Measurements from ENCODE around the gene DLX6.

The DLX6 gene

GRCh38 chr7:97011104-97011503 lies 5.8 kb downstream of the DLX6 start:
- no peak for DNase-seq (ENCODE audit: low spot score)

DNA sequence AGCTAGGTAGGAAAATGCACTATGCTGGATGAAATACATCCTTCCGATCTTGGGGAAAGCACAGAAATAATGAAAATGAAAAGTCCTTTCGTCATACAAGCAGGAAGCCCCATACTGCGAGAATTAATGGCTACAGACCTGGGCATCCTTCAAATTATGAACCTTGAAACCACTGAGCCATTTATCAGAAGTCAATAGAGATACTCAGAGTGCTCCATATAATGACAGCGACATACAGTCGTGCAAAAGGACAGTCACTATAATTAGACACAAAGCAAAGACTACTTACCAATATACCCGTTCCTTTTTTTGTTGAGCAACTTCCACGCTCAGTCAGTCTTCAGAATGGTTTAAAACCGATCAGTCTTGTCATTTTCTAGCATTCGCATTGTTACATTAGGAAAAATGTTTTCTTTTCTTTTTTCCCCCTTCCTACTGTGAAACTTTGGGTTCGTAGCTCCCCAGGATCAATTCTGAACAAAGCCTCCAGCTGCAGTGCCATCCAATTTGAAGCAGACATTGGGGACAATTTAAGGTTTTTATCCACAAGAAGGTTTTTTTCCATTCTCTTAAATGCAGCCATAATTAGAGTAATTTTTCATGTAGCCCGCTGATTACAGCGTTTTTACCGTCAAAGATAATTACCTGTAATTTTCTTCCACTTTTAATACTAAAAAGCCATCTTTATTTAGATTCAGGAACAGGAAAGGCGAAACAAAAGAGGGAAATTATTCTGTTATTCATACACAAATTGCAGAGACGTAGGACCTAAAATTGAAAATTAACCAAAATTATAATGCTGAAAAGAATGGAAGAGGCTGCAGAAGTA lies 6.4 kb downstream of the DLX6 start:
- no peak for DNase-seq (ENCODE audit: low spot score)

- DNase-seq (ENCODE audit: low spot score) = no peak
These were observed 7.2 kb downstream of the DLX6 start for GRCh38 chr7:97012365-97013133.

DNA sequence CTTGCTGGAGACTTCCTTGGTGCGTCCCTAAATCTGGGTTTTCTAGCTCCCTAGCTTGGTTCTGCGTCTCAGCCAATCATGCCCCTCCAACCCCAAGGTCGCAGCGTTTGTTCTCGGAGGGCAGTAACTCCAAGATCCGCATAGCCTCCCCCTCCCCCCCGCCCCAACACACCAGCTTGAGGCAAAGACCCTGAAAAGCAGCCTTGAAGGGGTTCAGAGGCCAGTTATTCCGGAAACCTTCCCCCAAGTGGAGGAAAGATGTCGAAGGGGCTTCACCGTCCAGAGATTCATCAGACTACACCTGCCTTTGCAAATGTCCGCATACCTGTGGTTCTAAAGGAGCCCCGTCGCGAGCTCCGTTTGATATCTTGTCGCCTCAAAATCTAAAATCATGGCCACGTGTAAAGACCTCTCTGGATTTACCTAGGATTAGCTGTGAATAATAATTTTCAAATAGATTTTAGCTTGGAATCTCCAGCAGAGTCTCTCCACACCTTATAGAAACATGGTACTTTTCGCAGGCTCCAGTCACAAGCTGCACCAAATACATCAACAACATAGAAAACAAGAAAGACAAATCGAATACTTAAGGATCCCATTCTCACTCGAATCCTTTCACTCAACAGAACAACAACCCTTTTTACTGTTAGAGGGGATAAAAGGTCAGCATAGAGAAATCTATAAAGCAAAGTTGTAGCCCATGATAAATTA lies 7.9 kb downstream of the DLX6 start:
- no peak for DNase-seq (ENCODE audit: low spot score)

DNA sequence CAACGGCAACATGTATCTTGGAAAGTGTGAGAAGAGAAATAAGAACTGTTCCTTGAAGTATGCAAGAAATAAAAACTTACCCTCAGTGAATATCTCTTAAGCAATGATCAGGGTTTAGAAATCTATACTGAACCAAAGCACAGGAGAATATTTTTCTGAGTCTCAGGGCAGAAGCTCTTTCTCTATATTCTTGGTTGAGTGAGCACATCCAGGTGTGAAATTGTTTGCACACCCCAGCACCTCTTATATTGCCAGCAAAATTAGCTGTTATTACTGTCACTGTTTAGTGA lies 8.4 kb downstream of the DLX6 start:
- no peak for DNase-seq (ENCODE audit: low spot score)

- no peak for DNase-seq (ENCODE audit: low spot score)
These were observed 8.9 kb downstream of the DLX6 start for GRCh38 chr7:97014145-97014750.

DNA sequence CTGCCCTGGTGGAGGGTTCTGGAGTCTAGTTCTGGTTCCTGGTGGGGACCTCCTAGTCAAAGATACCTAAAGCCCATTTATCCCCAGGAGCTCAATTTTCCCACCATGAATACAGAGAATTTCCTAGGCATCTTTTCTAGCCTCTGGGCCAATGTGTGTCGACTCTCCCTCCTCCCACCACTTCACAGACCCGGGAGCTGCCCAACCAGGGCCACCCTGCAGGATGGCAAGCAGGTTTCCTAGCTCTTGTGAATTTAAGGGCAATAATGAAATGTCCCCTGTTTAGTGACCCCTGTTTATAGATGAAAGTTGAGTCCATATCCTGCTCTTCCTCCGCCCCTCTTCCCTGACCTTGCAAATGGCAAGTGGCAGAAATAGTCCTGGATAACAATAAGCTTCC lies 9.9 kb downstream of the DLX6 start:
- DNase-seq (ENCODE audit: low spot score) = no peak

GRCh38 chr7:97015756-97016380 lies 10.5 kb downstream of the DLX6 start:
- DNase-seq (ENCODE audit: low spot score) = no peak

- no peak for DNase-seq (ENCODE audit: low spot score)
These were observed 11.2 kb downstream of the DLX6 start for GRCh38 chr7:97016381-97017191.

- no peak for DNase-seq (ENCODE audit: low spot score)
These were observed 12.1 kb downstream of the DLX6 start for GRCh38 chr7:97017192-97018125.

- no peak for DNase-seq (ENCODE audit: low spot score)
These were observed 12.8 kb downstream of the DLX6 start for GRCh38 chr7:97018126-97018601.

DNA sequence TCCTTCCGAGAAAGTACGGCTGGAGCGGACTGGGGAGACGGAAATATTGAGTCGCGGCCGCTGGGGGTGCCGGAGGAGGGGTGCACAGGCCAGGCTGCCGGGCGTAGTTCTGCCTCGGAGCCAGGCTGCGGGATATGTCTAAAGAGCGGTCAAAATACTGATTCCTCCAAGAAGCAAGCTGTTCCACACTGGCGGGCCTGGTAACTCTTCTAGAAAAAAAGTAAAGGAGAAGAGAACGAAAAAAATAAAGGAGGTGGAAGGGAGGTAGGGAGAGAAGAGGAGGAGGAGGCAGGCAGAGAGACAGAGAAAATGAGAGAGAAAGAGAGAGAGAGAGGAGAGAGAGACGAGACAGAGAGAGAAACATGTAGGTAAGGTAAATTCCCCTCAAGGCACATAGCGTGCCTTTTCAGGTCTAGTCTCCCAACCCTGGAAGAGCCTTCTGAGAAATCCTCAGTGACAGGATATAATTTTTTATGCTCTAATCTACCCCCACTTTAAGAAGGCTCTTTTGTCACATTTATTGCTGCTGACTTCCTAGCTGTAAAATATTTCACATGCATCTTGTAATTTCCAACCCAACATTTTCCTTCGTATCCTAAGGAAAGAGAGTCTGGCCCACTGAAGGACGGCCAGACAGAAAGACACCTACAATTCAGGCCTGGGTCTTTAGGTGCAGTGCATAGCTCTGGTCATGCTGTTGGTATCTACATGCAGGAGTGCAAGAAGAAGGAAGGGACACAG lies 13.6 kb downstream of the DLX6 start:
- no peak for DNase-seq (ENCODE audit: low spot score)

- DNase-seq (ENCODE audit: low spot score) = no peak
These were observed 14.4 kb downstream of the DLX6 start for GRCh38 chr7:97019710-97020225.

DNA sequence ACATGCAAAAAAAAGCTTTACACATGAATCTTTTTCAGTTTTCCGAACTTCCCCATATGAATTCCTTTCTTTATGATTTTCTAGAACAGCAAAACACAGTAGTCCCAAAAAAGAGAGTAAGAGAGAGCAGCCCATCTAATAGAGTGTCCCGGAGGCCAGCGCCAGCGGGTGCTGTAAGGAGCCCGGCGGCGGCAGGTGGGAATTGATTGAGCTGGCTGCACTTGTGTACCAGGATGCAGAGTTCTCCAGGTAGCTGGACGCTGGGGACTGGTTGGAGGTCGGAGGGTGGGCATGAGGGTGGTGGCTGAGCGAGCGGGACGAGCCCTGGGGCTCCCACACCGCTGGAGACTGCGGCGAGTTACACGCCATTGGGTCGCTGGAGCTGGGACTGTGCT lies 15.2 kb downstream of the DLX6 start:
- DNase-seq (ENCODE audit: low spot score) = no peak

DNA sequence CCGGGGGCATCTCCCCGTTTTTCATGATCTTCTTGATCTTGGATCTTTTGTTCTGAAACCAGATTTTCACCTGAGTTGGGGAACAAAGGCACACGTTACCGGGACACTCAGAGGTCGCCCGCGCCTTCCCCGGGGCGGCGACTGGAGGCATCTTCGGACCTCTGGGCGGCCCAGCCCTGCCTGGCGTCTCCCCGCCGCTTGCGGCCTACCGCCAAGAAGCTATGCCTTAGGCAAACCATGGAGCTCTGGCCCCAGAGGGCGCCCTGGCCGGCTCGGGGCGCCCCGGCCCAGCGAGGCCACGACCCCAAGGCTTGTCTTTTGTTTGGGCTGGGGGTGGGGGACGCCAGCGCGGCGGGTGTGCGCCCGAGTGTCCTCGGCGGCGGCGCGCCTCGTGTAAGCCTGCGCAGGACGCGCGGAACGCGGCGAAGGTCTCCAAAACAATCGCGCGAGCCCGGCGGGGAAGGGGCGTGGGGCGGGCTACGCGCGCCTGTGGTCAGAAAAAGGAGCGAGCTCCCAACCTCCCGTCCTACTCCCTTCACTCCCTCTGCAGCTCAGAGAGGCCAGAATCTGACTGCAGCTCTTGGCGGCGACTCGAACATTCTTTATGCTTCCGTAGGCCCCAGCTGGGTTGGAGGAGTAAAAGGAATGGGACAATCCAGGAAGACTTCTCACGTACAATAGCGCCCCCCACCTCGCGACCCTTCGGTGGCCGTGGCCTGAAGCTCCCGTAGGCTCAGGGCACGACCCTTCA lies 15.8 kb downstream of the DLX6 start:
- DNase-seq (ENCODE audit: low spot score) = no peak

GRCh38 chr7:97021747-97022490 lies 16.6 kb downstream of the DLX6 start:
- no peak for DNase-seq (ENCODE audit: low spot score)

DNA sequence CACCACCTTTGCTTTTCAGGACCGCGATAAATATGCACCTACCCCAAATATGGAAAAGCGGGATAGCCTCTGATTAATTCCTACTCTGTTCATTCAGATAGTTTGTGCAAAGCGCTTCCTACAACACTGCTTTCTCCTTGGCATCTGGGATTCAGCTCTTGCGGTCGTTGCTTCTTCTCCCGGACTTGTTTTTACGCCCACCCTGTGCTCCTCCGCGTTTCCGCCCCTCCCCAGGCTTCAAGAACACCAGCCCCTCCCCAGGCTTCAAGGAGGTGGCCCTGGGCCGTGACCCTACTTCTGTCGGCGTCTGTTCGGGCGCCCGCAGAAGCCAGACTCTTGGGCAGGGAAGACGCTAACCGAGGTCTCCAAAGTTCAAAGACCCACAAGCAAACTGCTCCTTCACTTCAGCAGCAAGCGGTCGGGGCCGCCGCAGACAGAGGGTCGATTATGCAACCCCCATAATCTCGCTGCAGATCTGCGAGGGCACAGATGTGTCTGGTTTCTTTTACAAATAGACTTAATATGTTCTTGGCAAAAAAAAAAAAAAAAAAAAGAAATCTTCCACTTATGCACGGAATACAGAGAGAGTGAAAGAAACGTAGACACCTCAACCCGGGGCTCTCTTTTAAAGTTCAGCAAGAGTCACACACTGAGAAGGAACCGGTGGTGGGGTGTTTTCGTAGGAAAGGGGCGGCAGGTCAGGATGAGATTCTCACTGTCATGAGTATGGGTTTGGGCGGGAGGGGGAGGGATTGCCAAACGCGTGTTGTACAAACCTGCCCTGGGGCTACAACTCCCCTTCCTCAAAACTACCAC lies 17.3 kb downstream of the DLX6 start:
- no peak for DNase-seq (ENCODE audit: low spot score)
